Lung (tissue), 12 donors: ENCODE results near the gene RABGEF1. TPM values are rescaled to one million over a fixed set of nuclear protein-coding genes. Genes with fewer than 3 reads are reported as not detected.

ENCODE experiments used
- ATAC-seq: fragments of 200-7000 bp; cut with Tn5 transposase; one replicate; pipeline ENCODE4 v1.9.1; 2020; ENCODE audit warnings: moderate number of reproducible peaks; ENCODE audit not compliant: insufficient read depth, low FRiP score
- DNase-seq, 3 donors: peaks; one replicate each; pipeline ENCODE4 v3.0.0-alpha.2; 2013 to 2017
- H3K27ac ChIP-seq, 2 donors: one replicate each; pipeline ENCODE4 v1.5.1; 2013; ENCODE audit warnings: mild to moderate bottlenecking in 2 of 2, moderate library complexity in 2 of 2, control low read depth in 1 of 2, inconsistent platforms in 1 of 2, low read depth in 1 of 2, low read length in 1 of 2
- H3K27me3 ChIP-seq, 3 donors: one replicate each; pipeline ENCODE4 v1.5.1; 2013; ENCODE audit warnings: low read length in 2 of 3; ENCODE audit not compliant: control insufficient read depth in 3 of 3, insufficient read depth in 3 of 3
- H3K36me3 ChIP-seq, 4 donors: one replicate each; pipeline ENCODE4 v1.5.1; 2013; ENCODE audit warnings: low read length in 4 of 4, mild to moderate bottlenecking in 1 of 4, moderate library complexity in 1 of 4; ENCODE audit not compliant: control insufficient read depth in 4 of 4, insufficient read depth in 4 of 4
- H3K4me1 ChIP-seq, 5 donors: one replicate each; pipeline ENCODE4 v1.5.1; 2013; ENCODE audit warnings: low read length in 5 of 5, mild to moderate bottlenecking in 2 of 5, moderate library complexity in 1 of 5; ENCODE audit not compliant: control insufficient read depth in 5 of 5, insufficient read depth in 5 of 5
- H3K4me3 ChIP-seq: one replicate; pipeline ENCODE4 v1.5.1; 2013; ENCODE audit warnings: mild to moderate bottlenecking, control low read depth, moderate library complexity
- H3K9ac ChIP-seq, 2 donors: one replicate each; pipeline ENCODE4 v1.5.1; 2013; ENCODE audit warnings: low read length in 2 of 2, control low read depth in 1 of 2; ENCODE audit not compliant: insufficient read depth in 1 of 2
- H3K9me3 ChIP-seq, 4 donors: one replicate each; pipeline ENCODE4 v1.5.1; 2013; ENCODE audit warnings: low read length in 3 of 4, mild to moderate bottlenecking in 1 of 4, moderate library complexity in 1 of 4; ENCODE audit not compliant: control insufficient read depth in 4 of 4, insufficient read depth in 3 of 4
- CTCF ChIP-seq: IDR thresholded peaks from 2 replicates; pipeline ENCODE4 v1.5.1; 2012; ENCODE audit warnings: mild to moderate bottlenecking; ENCODE audit errors: control extremely low read depth, extremely low read depth
- WGBS, 2 donors: extraction: QIAGEN DNeasy Blood & Tissue Kit; methylation state at CpG; one replicate each; pipeline ENCODE4 v1.1.7; 2013; 5-methylcytosine and 5-hydroxymethylcytosine counted together
- polyA plus RNA-seq, 2 donors: library from polyadenylated mRNA; stranded (reverse); fragments of 200-250 nt; gene quantifications; one replicate each; pipeline ENCODE4 v1.2.1, GENCODE V29; 2013
- total RNA-seq, 2 donors: library from RNA; depleted of rRNA in 1 of 2; stranded (reverse); fragments of >200 nt in 1 of 2; gene quantifications; one replicate each; pipeline ENCODE4 v1.2.1, GENCODE V29; 2014 to 2021
- donor health status: control.
- donor health status: control.
- donor health status: Bipolar disorder and iron deficiency.
- donor health status: healthy.
- donor health status: DM: yes; HTN: yes; CAD: no.

The RABGEF1 gene
- total and polyA plus RNA-seq, 4 donors = 9.3 to 27.3 (median 18.9) TPM

GRCh38 chr7:66747881-66748511 lies 7.5 kb downstream of the RABGEF1 start:
- H3K9ac ChIP-seq = no peak overlapping the region
- H3K27ac ChIP-seq = no peak overlapping the region
- H3K4me1 ChIP-seq = peaks cover 0 to 7% (median 2%) of the 10 kb centered on the region in 5 donors
- peak in 1 of 3 donors; percentile 16 for DNase-seq
- no peak for TF ChIP-seq CTCF
- peaks cover 0 to 4% (median 0%) of the 10 kb centered on the region in 4 donors for H3K36me3 ChIP-seq
- no peaks in the 10 kb centered on the region for H3K27me3 ChIP-seq
- no peaks in the 10 kb centered on the region for H3K9me3 ChIP-seq
- H3K4me3 ChIP-seq = no peak overlapping the region
- 74 to 77% methylated on average over 10 of the region's 10 CpGs for WGBS, 2 donors
- no peak for ATAC-seq

- Histone ChIP-seq H3K4me1 (peaks cover 0 to 7% (median 2%) of the 10 kb centered on the region in 5 donors), H3K9me3 (no peaks in the 10 kb centered on the region), H3K27me3 (no peaks in the 10 kb centered on the region), H3K27ac (peak overlapping the region in 1 of 2 donors; percentile 54), H3K9ac (no peak overlapping the region), H3K4me3 (no peak overlapping the region), H3K36me3 (peaks cover 0 to 4% (median 0%) of the 10 kb centered on the region in 4 donors)
- peak in 1 of 3 donors; percentile 28 for DNase-seq
- WGBS, 2 donors = 49 to 51% methylated on average over 4 of the region's 4 CpGs
- ATAC-seq = peak; percentile 34
- TF ChIP-seq CTCF = no peak
Measured at GRCh38 chr7:66748791-66749190, 8.3 kb downstream of the RABGEF1 start.

- Histone ChIP-seq H3K27me3 (no peaks in the 10 kb centered on the region), H3K9ac (no peak overlapping the region), H3K36me3 (peaks cover 0 to 4% (median 0%) of the 10 kb centered on the region in 4 donors), H3K4me1 (peaks cover 0 to 7% (median 1%) of the 10 kb centered on the region in 5 donors), H3K9me3 (no peaks in the 10 kb centered on the region), H3K4me3 (no peak overlapping the region), H3K27ac (no peak overlapping the region)
- DNase-seq (no peak), ATAC-seq (no peak)
- WGBS, 2 donors = 94 to 97% methylated on average over 8 of the region's 8 CpGs
- no peak for TF ChIP-seq CTCF
Measured at GRCh38 chr7:66751945-66752344, 11.4 kb downstream of the RABGEF1 start.
